Measurements from ENCODE around the gene CBFA2T3. TPM values are rescaled to one million over a fixed set of nuclear protein-coding genes. Genes with fewer than 3 reads are reported as not detected.

Gene CBFA2T3
- total RNA-seq, 1 donor from 2014 or later: not detected

GRCh38 chr16:88961011-88961410 lies 16.0 kb downstream of the CBFA2T3 start:
- TF ChIP-seq CTCF (IDR thresholded peaks at IDR 0.05): no peak
- no peak overlapping the region for H3K4me3 Mint-ChIP-seq (ENCODE audit: unreplicated experiment)
- DNase-seq (ENCODE audit: extremely low spot score, unreplicated experiment): no peak
- H3K36me3 Mint-ChIP-seq (ENCODE audit: unreplicated experiment): no peaks in the 10 kb centered on the region
- H3K27ac Mint-ChIP-seq (ENCODE audit: unreplicated experiment): no peak overlapping the region
- peaks cover 34% of the 10 kb centered on the region for H3K27me3 Mint-ChIP-seq (ENCODE audit: unreplicated experiment)
- no peaks in the 10 kb centered on the region for H3K4me1 Mint-ChIP-seq (ENCODE audit: unreplicated experiment)
- no peaks in the 10 kb centered on the region for H3K9me3 Mint-ChIP-seq (ENCODE audit: unreplicated experiment)

DNA sequence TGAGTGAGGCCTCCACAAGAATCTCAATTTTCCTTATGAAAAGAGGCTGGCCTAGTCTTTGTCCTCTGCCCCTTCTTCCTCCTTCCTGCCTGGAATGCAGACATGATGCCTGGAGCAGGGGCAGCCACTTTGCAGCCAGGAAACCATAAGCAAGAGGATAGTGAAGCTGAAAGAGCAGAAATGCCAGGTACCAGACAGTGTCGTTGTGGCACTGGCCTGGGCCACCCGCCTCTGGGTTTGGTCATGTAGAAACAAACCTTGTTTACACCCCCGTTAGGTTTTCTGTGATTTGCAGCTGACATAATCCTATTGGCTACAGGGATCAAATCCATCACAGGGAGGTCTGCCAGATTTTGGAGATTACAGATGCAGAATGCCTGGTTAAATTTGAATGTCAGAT lies 16.5 kb downstream of the CBFA2T3 start:
- no peak for DNase-seq (ENCODE audit: extremely low spot score, unreplicated experiment)
- H3K4me1 Mint-ChIP-seq (ENCODE audit: unreplicated experiment): no peaks in the 10 kb centered on the region
- no peak overlapping the region for H3K4me3 Mint-ChIP-seq (ENCODE audit: unreplicated experiment)
- TF ChIP-seq CTCF (IDR thresholded peaks at IDR 0.05): no peak
- H3K27ac Mint-ChIP-seq (ENCODE audit: unreplicated experiment): no peak overlapping the region
- no peaks in the 10 kb centered on the region for H3K9me3 Mint-ChIP-seq (ENCODE audit: unreplicated experiment)
- H3K36me3 Mint-ChIP-seq (ENCODE audit: unreplicated experiment): no peaks in the 10 kb centered on the region
- H3K27me3 Mint-ChIP-seq (ENCODE audit: unreplicated experiment): peaks cover 34% of the 10 kb centered on the region

GRCh38 chr16:88959022-88959421 lies 18.0 kb downstream of the CBFA2T3 start:
- H3K9me3 Mint-ChIP-seq (ENCODE audit: unreplicated experiment): no peaks in the 10 kb centered on the region
- no peak for DNase-seq (ENCODE audit: extremely low spot score, unreplicated experiment)
- TF ChIP-seq CTCF (IDR thresholded peaks at IDR 0.05): no peak
- H3K4me3 Mint-ChIP-seq (ENCODE audit: unreplicated experiment): no peak overlapping the region
- no peak overlapping the region for H3K27ac Mint-ChIP-seq (ENCODE audit: unreplicated experiment)
- peaks cover 28% of the 10 kb centered on the region for H3K27me3 Mint-ChIP-seq (ENCODE audit: unreplicated experiment)
- no peaks in the 10 kb centered on the region for H3K36me3 Mint-ChIP-seq (ENCODE audit: unreplicated experiment)
- no peaks in the 10 kb centered on the region for H3K4me1 Mint-ChIP-seq (ENCODE audit: unreplicated experiment)

GRCh38 chr16:88957887-88958577 lies 19.0 kb downstream of the CBFA2T3 start:
- Mint-ChIP-seq H3K27ac (ENCODE audit: unreplicated experiment) (no peak overlapping the region), H3K27me3 (ENCODE audit: unreplicated experiment) (peaks cover 31% of the 10 kb centered on the region), H3K4me1 (ENCODE audit: unreplicated experiment) (no peaks in the 10 kb centered on the region), H3K36me3 (ENCODE audit: unreplicated experiment) (no peaks in the 10 kb centered on the region), H3K4me3 (ENCODE audit: unreplicated experiment) (no peak overlapping the region), H3K9me3 (ENCODE audit: unreplicated experiment) (no peaks in the 10 kb centered on the region)
- DNase-seq (ENCODE audit: extremely low spot score, unreplicated experiment): no peak
- no peak for TF ChIP-seq CTCF (IDR thresholded peaks at IDR 0.05)

DNA sequence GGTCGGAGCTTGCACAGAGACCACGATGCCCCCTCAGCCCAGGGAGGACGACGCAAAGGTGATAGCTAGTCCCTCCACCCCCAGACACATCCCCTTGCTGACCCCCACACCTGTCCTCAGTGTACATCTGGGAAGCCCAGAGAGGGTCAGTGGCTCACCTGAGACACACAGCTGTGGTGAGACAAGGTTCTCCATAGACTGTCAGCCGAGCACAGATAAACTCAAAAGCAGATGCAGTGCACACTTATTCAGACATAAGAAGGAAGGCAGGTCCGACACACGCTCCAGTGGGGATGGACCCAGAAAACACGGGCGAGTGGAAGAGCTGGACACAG lies 19.6 kb downstream of the CBFA2T3 start:
- no peak overlapping the region for H3K4me3 Mint-ChIP-seq (ENCODE audit: unreplicated experiment)
- no peak for DNase-seq (ENCODE audit: extremely low spot score, unreplicated experiment)
- H3K27ac Mint-ChIP-seq (ENCODE audit: unreplicated experiment): no peak overlapping the region
- no peaks in the 10 kb centered on the region for H3K9me3 Mint-ChIP-seq (ENCODE audit: unreplicated experiment)
- no peak for TF ChIP-seq CTCF (IDR thresholded peaks at IDR 0.05)
- H3K4me1 Mint-ChIP-seq (ENCODE audit: unreplicated experiment): no peaks in the 10 kb centered on the region
- no peaks in the 10 kb centered on the region for H3K36me3 Mint-ChIP-seq (ENCODE audit: unreplicated experiment)
- peaks cover 36% of the 10 kb centered on the region for H3K27me3 Mint-ChIP-seq (ENCODE audit: unreplicated experiment)
